IMR-90 (cell line): ENCODE data around the gene MMP2. TPM values are rescaled to one million over a fixed set of nuclear protein-coding genes. Genes with fewer than 3 reads are reported as not detected.

Experiments used
- ATAC-seq: fragments of 200-7000 bp; cut with Tn5 transposase; 2 replicates; pipeline ENCODE4 v1.9.1; 2020; ENCODE audit warnings: low read depth, mild to moderate bottlenecking, moderate library complexity
- BruUV-seq: library from RNA; stranded (reverse); fragments of 400-500 nt; replicated peaks from 2 replicates; lab custom pipeline; 2021; lab: Mats Ljungman, UMichigan
- CTCF ChIA-PET: fragments of 300-600 bp; formaldehyde crosslinking; extraction: SDS; loops from one replicate; lab custom pipeline; 2021; ENCODE audit warnings: antibody characterized with exemption; lab: Yijun Ruan, JAX
- POLR2A ChIA-PET: fragments of 300-600 bp; sonication (Branson Sonifier 250); formaldehyde crosslinking; loops from one replicate; lab custom pipeline; 2022; ENCODE audit warnings: antibody characterized with exemption; ENCODE audit not compliant: unreplicated experiment; lab: Charles Lee
- DNase-seq: peaks from one replicate; pipeline ENCODE4 v3.0.0; 2013
- H2AFZ ChIP-seq: replicated peaks from 2 replicates; pipeline ENCODE3; 2013; ENCODE audit warnings: low read length, mild to moderate bottlenecking; ENCODE audit not compliant: poor library complexity
- H2AK5ac ChIP-seq: 2 replicates; pipeline ENCODE4 v1.6.1; 2013; ENCODE audit warnings: low read depth, low read length, inconsistent platforms
- H2AK9ac ChIP-seq: replicated peaks from 2 replicates; pipeline ENCODE3; 2013; ENCODE audit warnings: mild to moderate bottlenecking, low read depth, low read length, moderate library complexity; ENCODE audit not compliant: poor library complexity
- H2BK120ac ChIP-seq: 2 replicates; pipeline ENCODE4 v1.6.1; 2013; ENCODE audit warnings: low read depth, low read length, inconsistent platforms
- H2BK15ac ChIP-seq: 3 replicates; pipeline ENCODE4 v1.6.1; 2013; ENCODE audit warnings: low read depth, low read length, inconsistent platforms
- H2BK20ac ChIP-seq: 2 replicates; pipeline ENCODE4 v1.6.1; 2013; ENCODE audit warnings: low read depth, mild to moderate bottlenecking, inconsistent platforms, low read length, moderate library complexity
- H2BK5ac ChIP-seq: 2 replicates; pipeline ENCODE4 v1.6.1; 2013; ENCODE audit warnings: mild to moderate bottlenecking, low read depth, low read length, inconsistent platforms; ENCODE audit not compliant: poor library complexity, severe bottlenecking
- H3K14ac ChIP-seq: replicated peaks from 2 replicates; pipeline ENCODE4 v1.6.1; 2013; ENCODE audit warnings: low read depth, low read length, inconsistent platforms
- H3K18ac ChIP-seq: 2 replicates; pipeline ENCODE4 v1.6.1; 2013; ENCODE audit warnings: low read depth, low read length, control low read depth
- H3K23ac ChIP-seq: 2 replicates; pipeline ENCODE4 v1.6.1; 2013; ENCODE audit warnings: low read depth, low read length, inconsistent platforms
- H3K27ac ChIP-seq: 2 replicates; pipeline ENCODE4 v1.5.1; 2013; ENCODE audit warnings: mild to moderate bottlenecking, control low read depth, low read length; ENCODE audit not compliant: insufficient read depth
- H3K27me3 ChIP-seq: 2 replicates; pipeline ENCODE4 v1.6.1; 2013; ENCODE audit warnings: low read length; ENCODE audit not compliant: control insufficient read depth, insufficient read depth
- H3K36me3 ChIP-seq: 2 replicates; pipeline ENCODE4 v1.6.1; 2013; ENCODE audit warnings: low read length, mixed read lengths; ENCODE audit not compliant: control insufficient read depth, insufficient read depth
- H3K4ac ChIP-seq: 2 replicates; pipeline ENCODE4 v1.6.1; 2013; ENCODE audit warnings: low read depth, low read length, inconsistent platforms
- H3K4me1 ChIP-seq: 2 replicates; pipeline ENCODE4 v1.6.1; 2013; ENCODE audit warnings: low read length, mixed read lengths; ENCODE audit not compliant: control insufficient read depth, insufficient read depth
- H3K4me2 ChIP-seq: 2 replicates; pipeline ENCODE4 v1.6.1; 2013; ENCODE audit warnings: low read depth, mild to moderate bottlenecking, control low read depth, low read length, moderate library complexity
- H3K4me3 ChIP-seq: 2 replicates; pipeline ENCODE4 v1.5.1; 2013; ENCODE audit warnings: low read depth, mild to moderate bottlenecking, control low read depth, low read length, moderate library complexity; ENCODE audit not compliant: insufficient read depth
- H3K56ac ChIP-seq: 2 replicates; pipeline ENCODE4 v1.6.1; 2013; ENCODE audit warnings: low read length, inconsistent platforms; ENCODE audit not compliant: insufficient read depth; ENCODE audit errors: extremely low read depth
- H3K79me1 ChIP-seq, 2 experiments: 2 replicates each; pipeline ENCODE4 v1.6.1; 2013; ENCODE audit warnings: low read length in 2 of 2, inconsistent platforms in 1 of 2, low read depth in 1 of 2
- H3K9ac ChIP-seq: 2 replicates; pipeline ENCODE4 v1.6.1; 2013; ENCODE audit warnings: low read depth, low read length, control low read depth
- H3K9me1 ChIP-seq: 2 replicates; pipeline ENCODE4 v1.6.1; 2013; ENCODE audit warnings: low read length, inconsistent platforms; ENCODE audit not compliant: insufficient read depth
- H3K9me3 ChIP-seq: 2 replicates; pipeline ENCODE4 v1.6.1; 2013; ENCODE audit warnings: low read length; ENCODE audit not compliant: control insufficient read depth, insufficient read depth
- H4K20me1 ChIP-seq: 2 replicates; pipeline ENCODE4 v1.6.1; 2013; ENCODE audit warnings: low read length, inconsistent platforms; ENCODE audit not compliant: insufficient read depth
- H4K5ac ChIP-seq: 2 replicates; pipeline ENCODE4 v1.6.1; 2013; ENCODE audit warnings: mild to moderate bottlenecking, low read depth, low read length, control low read depth
- H4K8ac ChIP-seq, 2 experiments: 2 replicates each; pipeline ENCODE4 v1.6.1; 2013; ENCODE audit warnings: low read depth in 2 of 2, low read length in 2 of 2, control low read depth in 1 of 2, inconsistent platforms in 1 of 2
- H4K91ac ChIP-seq: 2 replicates; pipeline ENCODE4 v1.6.1; 2013; ENCODE audit warnings: low read depth, low read length, inconsistent platforms; ENCODE audit not compliant: insufficient read depth
- BHLHE40 ChIP-seq: fragments of 150-350 bp; IDR thresholded peaks from 2 replicates; pipeline ENCODE4 v1.6.1; 2016; ENCODE audit warnings: mild to moderate bottlenecking, low read depth, low read length
- CHD1 ChIP-seq: IDR thresholded peaks from 2 replicates; pipeline ENCODE4 v1.6.1; 2012; ENCODE audit warnings: low read depth, low read length, improper control_type of control experiment
- FOS ChIP-seq: fragments of 150-350 bp; IDR thresholded peaks from 2 replicates; pipeline ENCODE4 v1.6.1; 2016; ENCODE audit warnings: low read depth, low read length
- MAZ ChIP-seq: IDR thresholded peaks from 2 replicates; pipeline ENCODE4 v1.6.1; 2012; ENCODE audit warnings: low read depth, mild to moderate bottlenecking, low read length, improper control_type of control experiment, moderate library complexity, borderline replicate concordance
- POLR2A ChIP-seq: IDR thresholded peaks from 2 replicates; pipeline ENCODE4 v1.6.1; 2012; ENCODE audit warnings: mild to moderate bottlenecking, low read depth, low read length
- RAD21 ChIP-seq: IDR thresholded peaks from 2 replicates; pipeline ENCODE4 v1.6.1; 2012; ENCODE audit warnings: low read length, improper control_type of control experiment
- RCOR1 ChIP-seq: IDR thresholded peaks from 2 replicates; pipeline ENCODE4 v1.6.1; 2012; ENCODE audit warnings: mild to moderate bottlenecking, low read length, improper control_type of control experiment; ENCODE audit not compliant: insufficient replicate concordance
- RFX5 ChIP-seq: IDR thresholded peaks from 2 replicates; pipeline ENCODE4 v1.8.0; 2012; ENCODE audit warnings: low read depth, mild to moderate bottlenecking, low read length, moderate library complexity
- SMC3 ChIP-seq: fragments of 150-350 bp; IDR thresholded peaks from 2 replicates; pipeline ENCODE4 v1.6.1; 2016; ENCODE audit warnings: low read depth, mild to moderate bottlenecking, antibody characterized with exemption, low read length, moderate library complexity
- WGBS, 2 experiments: methylation state at CpG; one replicate each; pipeline versions ENCODE4 v1.1.5 to v1.1.7; 2013; ENCODE audit warnings: missing lambda C conversion rate in 2 of 2; ENCODE audit not compliant: insufficient read length in 1 of 2; ENCODE audit errors: extremely low coverage in 2 of 2; 5-methylcytosine and 5-hydroxymethylcytosine counted together
- dilution Hi-C: fragments of 300-500 bp; cut with HindIII; formaldehyde crosslinking; loops from one replicate; pipeline ENCODE4 v1.14.3; 2018; ENCODE audit warnings: low sequenced_read_pairs; ENCODE audit not compliant: unreplicated experiment
- in situ Hi-C: fragments of 300-500 bp; cut with MboI; formaldehyde crosslinking; loops from 3 replicates; pipeline ENCODE4 v1.14.3; 2019; ENCODE audit warnings: low sequenced_read_pairs, inconsistent platforms, mixed read lengths
- intact Hi-C: fragments of 100-400 bp; cut with micrococcal nuclease; formaldehyde crosslinking; loops from 2 replicates; pipeline ENCODE4 v1.10.0; 2022
- polyA plus RNA-seq, 3 experiments: library from polyadenylated mRNA; depleted of rRNA; stranded (reverse); fragments of >200 nt; gene quantifications; 2 replicates each; pipeline ENCODE4 v1.2.3, GENCODE V29; 2012; ENCODE audit warnings: low replicate concordance in 1 of 3
- total RNA-seq: library from RNA; depleted of rRNA; stranded (reverse); fragments of >200 nt; gene quantifications from 2 replicates; pipeline ENCODE4 v1.2.3, GENCODE V29; 2012
- TF ChIP-seq, protein P1 (sequence below): conservative IDR thresholded peaks from 2 replicates; pipeline ENCODE4 v1.5.1; 2012; ENCODE audit warnings: mild to moderate bottlenecking, low read depth, low read length, improper control_type of control experiment
- TF ChIP-seq, protein P2 (sequence below): fragments of 150-350 bp; IDR thresholded peaks from 2 replicates; pipeline ENCODE4 v1.6.1; 2017; ENCODE audit warnings: mild to moderate bottlenecking, antibody characterized with exemption, low read length, low read depth
- TF ChIP-seq, protein P3 (sequence below): fragments of 150-350 bp; IDR thresholded peaks from 2 replicates; pipeline ENCODE4 v1.6.1; 2016; ENCODE audit warnings: low read depth, mild to moderate bottlenecking, low read length, moderate library complexity, borderline replicate concordance

The MMP2 gene
- total and polyA plus RNA-seq, 2 of the 4 experiments (the other 2 are of a cell fraction): 240 to 574 TPM

DNA sequence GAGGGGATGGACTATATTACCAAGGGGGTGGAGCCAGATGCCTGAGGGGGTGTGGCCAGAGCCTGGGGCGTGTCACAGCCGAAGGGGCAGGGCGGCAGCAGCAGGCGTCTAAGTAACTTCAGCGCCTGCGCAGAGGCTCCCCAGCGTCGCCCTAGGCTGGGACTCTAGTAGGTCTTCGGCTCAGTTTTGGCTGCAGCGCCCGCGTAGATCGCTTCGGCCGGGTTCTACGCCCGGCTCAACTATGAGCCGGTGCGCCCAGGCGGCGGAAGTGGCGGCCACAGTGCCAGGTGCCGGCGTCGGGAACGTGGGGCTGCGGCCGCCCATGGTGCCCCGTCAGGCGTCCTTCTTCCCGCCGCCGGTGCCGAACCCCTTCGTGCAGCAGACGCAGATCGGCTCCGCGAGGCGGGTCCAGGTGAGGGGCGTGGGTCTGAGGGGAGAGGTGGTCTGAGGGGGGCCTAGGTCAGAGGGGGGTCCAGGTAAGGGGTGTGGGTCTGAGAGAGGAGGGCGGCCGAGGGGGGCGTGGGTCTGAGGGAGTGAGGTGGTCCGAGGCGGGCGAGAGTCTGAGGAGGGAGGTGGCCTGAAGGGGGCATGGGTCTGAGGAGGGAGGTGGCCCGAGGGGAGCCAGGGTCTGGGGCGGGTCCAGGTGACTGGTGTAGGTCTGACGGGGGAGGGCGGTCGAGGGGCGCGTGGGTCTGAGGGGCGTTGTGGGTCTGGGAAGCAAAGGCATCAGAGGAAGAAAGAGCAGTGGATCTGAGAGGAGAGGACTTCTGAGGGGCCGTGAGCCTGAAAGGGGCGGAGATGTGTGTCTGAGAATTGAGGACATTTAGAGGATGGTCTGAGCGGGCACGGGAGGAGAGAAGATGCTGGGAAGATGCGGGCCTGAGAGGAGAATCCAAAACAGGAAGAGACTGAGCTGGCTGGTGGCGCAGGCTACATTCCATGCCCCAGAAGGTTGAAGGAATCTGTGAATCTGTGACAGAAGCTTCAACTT is 30.2 kb downstream of the MMP2 start, which contains the start of gene LPCAT2:
TSS of gene LPCAT2 (plus strand) at position 132 of the 991 bp plus-strand sequence. CDS start at position 242, 110 bp downstream.
- 7% methylated on average over 40 of the region's 61 CpGs; no CpG with 5 or more reads in 1 of the 2 experiments for WGBS, 2 experiments
- Histone ChIP-seq H3K14ac (peak within 1 kb of the TSS; percentile 49; the same call in 1 of the 2 replicates), H2BK120ac (0 out of 2 replicates have a peak within 1 kb of the TSS, but pooled peaks have one; percentile 29), H3K27me3 (no peaks in the 10 kb centered on the region), H3K9ac (peak within 1 kb of the TSS; percentile 68), H3K4ac (peak within 1 kb of the TSS; percentile 55), H3K4me3 (peak within 1 kb of the TSS; percentile 58), H2AK9ac (peak within 1 kb of the TSS; percentile 80), H2BK5ac (no peak within 1 kb of the TSS), H3K56ac (no peak within 1 kb of the TSS), H4K8ac (peak within 1 kb of the TSS; percentile 26 to 38; a peak in 2 of 4 replicates), H3K9me3 (no peaks in the 10 kb centered on the region), H2BK15ac (no peak within 1 kb of the TSS), H4K91ac (no peak within 1 kb of the TSS), H3K4me2 (peak within 1 kb of the TSS; percentile 93), H2BK20ac (no peak within 1 kb of the TSS), H2AK5ac (0 out of 2 replicates have a peak within 1 kb of the TSS, but pooled peaks have one; percentile 3), H3K27ac (peak within 1 kb of the TSS; percentile 8), H3K9me1 (0 out of 2 replicates have a peak, but pooled peaks cover 3% of the 10 kb centered on the region), H4K5ac (no peak within 1 kb of the TSS), H3K23ac (peak within 1 kb of the TSS; percentile 71), H3K36me3 (peaks cover 34% of the 10 kb centered on the region), H3K18ac (no peak within 1 kb of the TSS; the same call in 1 of the 2 replicates), H2AFZ (peak within 1 kb of the TSS; percentile 96), H3K79me1 (peaks cover 8 to 29% of the 10 kb centered on the region in 2 experiments; a peak in 2 of 4 replicates), H4K20me1 (no peaks in the 10 kb centered on the region), H3K4me1 (no peaks in the 10 kb centered on the region)
- in situ Hi-C loops: no loop called here
- BruUV-seq: no TSS peak
- POLR2A ChIA-PET: interaction anchor here (0.6 kb wide), 1 partner anchor 67 kb away, joined by 4 read pairs; no protein-coding TSS in a partner anchor
- peak; percentile 84 for DNase-seq
- dilution Hi-C loops: no loop called here
- peak; percentile 99 for ATAC-seq
- CTCF ChIA-PET: interaction anchor here (1.0 to 1.7 kb wide), 2 partner anchors 7 to 9 kb away, joined by 3 to 7 read pairs; no protein-coding TSS in a partner anchor
- intact Hi-C loops: no loop called here
- TF ChIP-seq RFX5 (no peak), RCOR1 (no peak), RAD21 (no peak), MAZ (no peak), BHLHE40 (no peak), CHD1 (no peak), POLR2A (peak; percentile 74), SMC3 (no peak), FOS (no peak)
- TF ChIP-seq, protein P1, sequence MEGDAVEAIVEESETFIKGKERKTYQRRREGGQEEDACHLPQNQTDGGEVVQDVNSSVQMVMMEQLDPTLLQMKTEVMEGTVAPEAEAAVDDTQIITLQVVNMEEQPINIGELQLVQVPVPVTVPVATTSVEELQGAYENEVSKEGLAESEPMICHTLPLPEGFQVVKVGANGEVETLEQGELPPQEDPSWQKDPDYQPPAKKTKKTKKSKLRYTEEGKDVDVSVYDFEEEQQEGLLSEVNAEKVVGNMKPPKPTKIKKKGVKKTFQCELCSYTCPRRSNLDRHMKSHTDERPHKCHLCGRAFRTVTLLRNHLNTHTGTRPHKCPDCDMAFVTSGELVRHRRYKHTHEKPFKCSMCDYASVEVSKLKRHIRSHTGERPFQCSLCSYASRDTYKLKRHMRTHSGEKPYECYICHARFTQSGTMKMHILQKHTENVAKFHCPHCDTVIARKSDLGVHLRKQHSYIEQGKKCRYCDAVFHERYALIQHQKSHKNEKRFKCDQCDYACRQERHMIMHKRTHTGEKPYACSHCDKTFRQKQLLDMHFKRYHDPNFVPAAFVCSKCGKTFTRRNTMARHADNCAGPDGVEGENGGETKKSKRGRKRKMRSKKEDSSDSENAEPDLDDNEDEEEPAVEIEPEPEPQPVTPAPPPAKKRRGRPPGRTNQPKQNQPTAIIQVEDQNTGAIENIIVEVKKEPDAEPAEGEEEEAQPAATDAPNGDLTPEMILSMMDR: no peak
- TF ChIP-seq, protein P2, sequence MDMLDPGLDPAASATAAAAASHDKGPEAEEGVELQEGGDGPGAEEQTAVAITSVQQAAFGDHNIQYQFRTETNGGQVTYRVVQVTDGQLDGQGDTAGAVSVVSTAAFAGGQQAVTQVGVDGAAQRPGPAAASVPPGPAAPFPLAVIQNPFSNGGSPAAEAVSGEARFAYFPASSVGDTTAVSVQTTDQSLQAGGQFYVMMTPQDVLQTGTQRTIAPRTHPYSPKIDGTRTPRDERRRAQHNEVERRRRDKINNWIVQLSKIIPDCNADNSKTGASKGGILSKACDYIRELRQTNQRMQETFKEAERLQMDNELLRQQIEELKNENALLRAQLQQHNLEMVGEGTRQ: no peak
- TF ChIP-seq, protein P3, sequence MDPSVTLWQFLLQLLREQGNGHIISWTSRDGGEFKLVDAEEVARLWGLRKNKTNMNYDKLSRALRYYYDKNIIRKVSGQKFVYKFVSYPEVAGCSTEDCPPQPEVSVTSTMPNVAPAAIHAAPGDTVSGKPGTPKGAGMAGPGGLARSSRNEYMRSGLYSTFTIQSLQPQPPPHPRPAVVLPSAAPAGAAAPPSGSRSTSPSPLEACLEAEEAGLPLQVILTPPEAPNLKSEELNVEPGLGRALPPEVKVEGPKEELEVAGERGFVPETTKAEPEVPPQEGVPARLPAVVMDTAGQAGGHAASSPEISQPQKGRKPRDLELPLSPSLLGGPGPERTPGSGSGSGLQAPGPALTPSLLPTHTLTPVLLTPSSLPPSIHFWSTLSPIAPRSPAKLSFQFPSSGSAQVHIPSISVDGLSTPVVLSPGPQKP: no peak
